IMR-90 (cell line): ENCODE measurements around the gene OR5B3. TPM values are rescaled to one million over a fixed set of nuclear protein-coding genes. Genes with fewer than 3 reads are reported as not detected.

Experiments
- ATAC-seq: fragments of 200-7000 bp; cut with Tn5 transposase; 2 replicates; pipeline ENCODE4 v1.9.1; 2020; ENCODE audit warnings: low read depth, mild to moderate bottlenecking, moderate library complexity
- BruUV-seq: library from RNA; stranded (reverse); fragments of 400-500 nt; replicated peaks from 2 replicates; lab custom pipeline; 2021; lab: Mats Ljungman, UMichigan
- CTCF ChIA-PET: fragments of 300-600 bp; formaldehyde crosslinking; extraction: SDS; loops from one replicate; lab custom pipeline; 2021; ENCODE audit warnings: antibody characterized with exemption; lab: Yijun Ruan, JAX
- POLR2A ChIA-PET: fragments of 300-600 bp; sonication (Branson Sonifier 250); formaldehyde crosslinking; loops from one replicate; lab custom pipeline; 2022; ENCODE audit warnings: antibody characterized with exemption; ENCODE audit not compliant: unreplicated experiment; lab: Charles Lee
- DNase-seq: peaks from one replicate; pipeline ENCODE4 v3.0.0; 2013
- H2AFZ ChIP-seq: replicated peaks from 2 replicates; pipeline ENCODE3; 2013; ENCODE audit warnings: low read length, mild to moderate bottlenecking; ENCODE audit not compliant: poor library complexity
- H2AK5ac ChIP-seq: 2 replicates; pipeline ENCODE4 v1.6.1; 2013; ENCODE audit warnings: low read depth, low read length, inconsistent platforms
- H2AK9ac ChIP-seq: replicated peaks from 2 replicates; pipeline ENCODE3; 2013; ENCODE audit warnings: mild to moderate bottlenecking, low read depth, low read length, moderate library complexity; ENCODE audit not compliant: poor library complexity
- H2BK120ac ChIP-seq: 2 replicates; pipeline ENCODE4 v1.6.1; 2013; ENCODE audit warnings: low read depth, low read length, inconsistent platforms
- H2BK15ac ChIP-seq: 3 replicates; pipeline ENCODE4 v1.6.1; 2013; ENCODE audit warnings: low read depth, low read length, inconsistent platforms
- H2BK20ac ChIP-seq: 2 replicates; pipeline ENCODE4 v1.6.1; 2013; ENCODE audit warnings: low read depth, mild to moderate bottlenecking, inconsistent platforms, low read length, moderate library complexity
- H2BK5ac ChIP-seq: 2 replicates; pipeline ENCODE4 v1.6.1; 2013; ENCODE audit warnings: mild to moderate bottlenecking, low read depth, low read length, inconsistent platforms; ENCODE audit not compliant: poor library complexity, severe bottlenecking
- H3K14ac ChIP-seq: replicated peaks from 2 replicates; pipeline ENCODE4 v1.6.1; 2013; ENCODE audit warnings: low read depth, low read length, inconsistent platforms
- H3K18ac ChIP-seq: 2 replicates; pipeline ENCODE4 v1.6.1; 2013; ENCODE audit warnings: low read depth, low read length, control low read depth
- H3K23ac ChIP-seq: 2 replicates; pipeline ENCODE4 v1.6.1; 2013; ENCODE audit warnings: low read depth, low read length, inconsistent platforms
- H3K27ac ChIP-seq: 2 replicates; pipeline ENCODE4 v1.5.1; 2013; ENCODE audit warnings: mild to moderate bottlenecking, control low read depth, low read length; ENCODE audit not compliant: insufficient read depth
- H3K27me3 ChIP-seq: 2 replicates; pipeline ENCODE4 v1.6.1; 2013; ENCODE audit warnings: low read length; ENCODE audit not compliant: control insufficient read depth, insufficient read depth
- H3K36me3 ChIP-seq: 2 replicates; pipeline ENCODE4 v1.6.1; 2013; ENCODE audit warnings: low read length, mixed read lengths; ENCODE audit not compliant: control insufficient read depth, insufficient read depth
- H3K4ac ChIP-seq: 2 replicates; pipeline ENCODE4 v1.6.1; 2013; ENCODE audit warnings: low read depth, low read length, inconsistent platforms
- H3K4me1 ChIP-seq: 2 replicates; pipeline ENCODE4 v1.6.1; 2013; ENCODE audit warnings: low read length, mixed read lengths; ENCODE audit not compliant: control insufficient read depth, insufficient read depth
- H3K4me2 ChIP-seq: 2 replicates; pipeline ENCODE4 v1.6.1; 2013; ENCODE audit warnings: low read depth, mild to moderate bottlenecking, control low read depth, low read length, moderate library complexity
- H3K4me3 ChIP-seq: 2 replicates; pipeline ENCODE4 v1.5.1; 2013; ENCODE audit warnings: low read depth, mild to moderate bottlenecking, control low read depth, low read length, moderate library complexity; ENCODE audit not compliant: insufficient read depth
- H3K56ac ChIP-seq: 2 replicates; pipeline ENCODE4 v1.6.1; 2013; ENCODE audit warnings: low read length, inconsistent platforms; ENCODE audit not compliant: insufficient read depth; ENCODE audit errors: extremely low read depth
- H3K79me1 ChIP-seq, 2 experiments: 2 replicates each; pipeline ENCODE4 v1.6.1; 2013; ENCODE audit warnings: low read length in 2 of 2, inconsistent platforms in 1 of 2, low read depth in 1 of 2
- H3K9ac ChIP-seq: 2 replicates; pipeline ENCODE4 v1.6.1; 2013; ENCODE audit warnings: low read depth, low read length, control low read depth
- H3K9me1 ChIP-seq: 2 replicates; pipeline ENCODE4 v1.6.1; 2013; ENCODE audit warnings: low read length, inconsistent platforms; ENCODE audit not compliant: insufficient read depth
- H3K9me3 ChIP-seq: 2 replicates; pipeline ENCODE4 v1.6.1; 2013; ENCODE audit warnings: low read length; ENCODE audit not compliant: control insufficient read depth, insufficient read depth
- H4K20me1 ChIP-seq: 2 replicates; pipeline ENCODE4 v1.6.1; 2013; ENCODE audit warnings: low read length, inconsistent platforms; ENCODE audit not compliant: insufficient read depth
- H4K5ac ChIP-seq: 2 replicates; pipeline ENCODE4 v1.6.1; 2013; ENCODE audit warnings: mild to moderate bottlenecking, low read depth, low read length, control low read depth
- H4K8ac ChIP-seq, 2 experiments: 2 replicates each; pipeline ENCODE4 v1.6.1; 2013; ENCODE audit warnings: low read depth in 2 of 2, low read length in 2 of 2, control low read depth in 1 of 2, inconsistent platforms in 1 of 2
- H4K91ac ChIP-seq: 2 replicates; pipeline ENCODE4 v1.6.1; 2013; ENCODE audit warnings: low read depth, low read length, inconsistent platforms; ENCODE audit not compliant: insufficient read depth
- BHLHE40 ChIP-seq: fragments of 150-350 bp; IDR thresholded peaks from 2 replicates; pipeline ENCODE4 v1.6.1; 2016; ENCODE audit warnings: mild to moderate bottlenecking, low read depth, low read length
- CHD1 ChIP-seq: IDR thresholded peaks from 2 replicates; pipeline ENCODE4 v1.6.1; 2012; ENCODE audit warnings: low read depth, low read length, improper control_type of control experiment
- MAZ ChIP-seq: IDR thresholded peaks from 2 replicates; pipeline ENCODE4 v1.6.1; 2012; ENCODE audit warnings: low read depth, mild to moderate bottlenecking, low read length, improper control_type of control experiment, moderate library complexity, borderline replicate concordance
- MXI1 ChIP-seq: IDR thresholded peaks from 2 replicates; pipeline ENCODE4 v1.6.1; 2012; ENCODE audit warnings: low read depth, mild to moderate bottlenecking, low read length, moderate library complexity, borderline replicate concordance
- NFE2L2 ChIP-seq: fragments of 150-350 bp; IDR thresholded peaks from 2 replicates; pipeline ENCODE4 v1.6.1; 2016; ENCODE audit warnings: low read depth, mild to moderate bottlenecking, low read length
- POLR2A ChIP-seq: IDR thresholded peaks from 2 replicates; pipeline ENCODE4 v1.6.1; 2012; ENCODE audit warnings: mild to moderate bottlenecking, low read depth, low read length
- RCOR1 ChIP-seq: IDR thresholded peaks from 2 replicates; pipeline ENCODE4 v1.6.1; 2012; ENCODE audit warnings: mild to moderate bottlenecking, low read length, improper control_type of control experiment; ENCODE audit not compliant: insufficient replicate concordance
- RFX5 ChIP-seq: IDR thresholded peaks from 2 replicates; pipeline ENCODE4 v1.8.0; 2012; ENCODE audit warnings: low read depth, mild to moderate bottlenecking, low read length, moderate library complexity
- SMC3 ChIP-seq: fragments of 150-350 bp; IDR thresholded peaks from 2 replicates; pipeline ENCODE4 v1.6.1; 2016; ENCODE audit warnings: low read depth, mild to moderate bottlenecking, antibody characterized with exemption, low read length, moderate library complexity
- WGBS, 2 experiments: methylation state at CpG; one replicate each; pipeline versions ENCODE4 v1.1.5 to v1.1.7; 2013; ENCODE audit warnings: missing lambda C conversion rate in 2 of 2; ENCODE audit not compliant: insufficient read length in 1 of 2; ENCODE audit errors: extremely low coverage in 2 of 2; 5-methylcytosine and 5-hydroxymethylcytosine counted together
- dilution Hi-C: fragments of 300-500 bp; cut with HindIII; formaldehyde crosslinking; loops from one replicate; pipeline ENCODE4 v1.14.3; 2018; ENCODE audit warnings: low sequenced_read_pairs; ENCODE audit not compliant: unreplicated experiment
- in situ Hi-C: fragments of 300-500 bp; cut with MboI; formaldehyde crosslinking; loops from 3 replicates; pipeline ENCODE4 v1.14.3; 2019; ENCODE audit warnings: low sequenced_read_pairs, inconsistent platforms, mixed read lengths
- intact Hi-C: fragments of 100-400 bp; cut with micrococcal nuclease; formaldehyde crosslinking; loops from 2 replicates; pipeline ENCODE4 v1.10.0; 2022
- polyA plus RNA-seq, 3 experiments: library from polyadenylated mRNA; depleted of rRNA; stranded (reverse); fragments of >200 nt; gene quantifications; 2 replicates each; pipeline ENCODE4 v1.2.3, GENCODE V29; 2012; ENCODE audit warnings: low replicate concordance in 1 of 3
- total RNA-seq: library from RNA; depleted of rRNA; stranded (reverse); fragments of >200 nt; gene quantifications from 2 replicates; pipeline ENCODE4 v1.2.3, GENCODE V29; 2012
- TF ChIP-seq, protein P1 (sequence below): fragments of 150-350 bp; IDR thresholded peaks from 2 replicates; pipeline ENCODE4 v1.6.1; 2017; ENCODE audit warnings: mild to moderate bottlenecking, antibody characterized with exemption, low read length, low read depth
- TF ChIP-seq, protein P2 (sequence below): fragments of 150-350 bp; IDR thresholded peaks from 2 replicates; pipeline ENCODE4 v1.6.1; 2016; ENCODE audit warnings: low read depth, mild to moderate bottlenecking, low read length, moderate library complexity, borderline replicate concordance

Gene OR5B3
- total and polyA plus RNA-seq, 2 of the 4 experiments (the other 2 are of a cell fraction) = not detected

DNA sequence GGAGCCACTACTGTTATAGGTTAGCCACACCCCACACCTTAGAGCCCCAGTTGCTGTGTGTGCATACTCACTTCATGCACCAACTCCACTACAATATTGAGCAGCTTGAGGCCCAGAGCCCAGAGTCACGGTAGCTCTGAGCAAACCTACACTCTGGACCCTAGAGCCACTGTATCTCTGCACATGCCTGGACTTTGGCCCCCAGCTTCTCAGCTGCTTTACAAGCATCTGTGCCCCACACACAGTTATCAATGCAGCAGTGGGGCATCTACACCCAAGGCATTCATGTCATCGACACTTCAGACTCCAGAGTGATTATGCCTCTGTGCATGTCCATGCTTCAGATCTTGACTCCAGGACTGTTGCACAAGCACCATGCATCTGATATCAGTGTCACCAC lies 37.6 kb upstream of the OR5B3 start:
- in situ Hi-C loops (no loop called here), intact Hi-C loops (no loop called here), dilution Hi-C loops (no loop called here)
- Histone ChIP-seq H3K18ac (no peak overlapping the region), H4K91ac (no peak overlapping the region), H3K4ac (no peak overlapping the region), H4K20me1 (no peaks in the 10 kb centered on the region), H3K14ac (no peak overlapping the region), H3K9ac (no peak overlapping the region), H3K4me1 (no peaks in the 10 kb centered on the region), H2BK15ac (no peak overlapping the region), H3K4me2 (no peak overlapping the region), H3K36me3 (no peaks in the 10 kb centered on the region), H3K27me3 (no peaks in the 10 kb centered on the region), H2BK120ac (no peak overlapping the region), H2BK5ac (no peak overlapping the region), H3K79me1 (no peaks in the 10 kb centered on the region), H2AK9ac (no peak overlapping the region), H3K23ac (no peak overlapping the region), H3K9me1 (no peaks in the 10 kb centered on the region), H2BK20ac (no peak overlapping the region), H3K56ac (no peak overlapping the region), H3K9me3 (peaks cover 10% of the 10 kb centered on the region), H3K4me3 (no peak overlapping the region), H3K27ac (no peak overlapping the region), H2AFZ (peak overlapping the region; percentile 4), H2AK5ac (no peak overlapping the region), H4K8ac (no peak overlapping the region), H4K5ac (no peak overlapping the region)
- WGBS, 2 experiments = 60% methylated on average over 1 of the region's 2 CpGs; no CpG with 5 or more reads in 1 of the 2 experiments
- ChIA-PET CTCF (no interaction called here), POLR2A (no interaction called here)
- DNase-seq (no peak), ATAC-seq (no peak)
- no TSS peak for BruUV-seq
- TF ChIP-seq MXI1 (no peak), RCOR1 (no peak), BHLHE40 (no peak), MAZ (no peak), RFX5 (no peak), POLR2A (no peak), CHD1 (no peak), NFE2L2 (no peak), SMC3 (no peak)
- TF ChIP-seq, protein P1, sequence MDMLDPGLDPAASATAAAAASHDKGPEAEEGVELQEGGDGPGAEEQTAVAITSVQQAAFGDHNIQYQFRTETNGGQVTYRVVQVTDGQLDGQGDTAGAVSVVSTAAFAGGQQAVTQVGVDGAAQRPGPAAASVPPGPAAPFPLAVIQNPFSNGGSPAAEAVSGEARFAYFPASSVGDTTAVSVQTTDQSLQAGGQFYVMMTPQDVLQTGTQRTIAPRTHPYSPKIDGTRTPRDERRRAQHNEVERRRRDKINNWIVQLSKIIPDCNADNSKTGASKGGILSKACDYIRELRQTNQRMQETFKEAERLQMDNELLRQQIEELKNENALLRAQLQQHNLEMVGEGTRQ = no peak
- TF ChIP-seq, protein P2, sequence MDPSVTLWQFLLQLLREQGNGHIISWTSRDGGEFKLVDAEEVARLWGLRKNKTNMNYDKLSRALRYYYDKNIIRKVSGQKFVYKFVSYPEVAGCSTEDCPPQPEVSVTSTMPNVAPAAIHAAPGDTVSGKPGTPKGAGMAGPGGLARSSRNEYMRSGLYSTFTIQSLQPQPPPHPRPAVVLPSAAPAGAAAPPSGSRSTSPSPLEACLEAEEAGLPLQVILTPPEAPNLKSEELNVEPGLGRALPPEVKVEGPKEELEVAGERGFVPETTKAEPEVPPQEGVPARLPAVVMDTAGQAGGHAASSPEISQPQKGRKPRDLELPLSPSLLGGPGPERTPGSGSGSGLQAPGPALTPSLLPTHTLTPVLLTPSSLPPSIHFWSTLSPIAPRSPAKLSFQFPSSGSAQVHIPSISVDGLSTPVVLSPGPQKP = no peak
